Ovary (tissue), 3 donors: ENCODE results near the gene CYP4Z1.

Experiments used
- POLR2A ChIP-seq: fragments of 450-650 bp; IDR thresholded peaks from one replicate; pipeline ENCODE4 v1.6.1; 2017; ENCODE audit warnings: antibody characterized with exemption, mild to moderate bottlenecking, moderate library complexity
- TF ChIP-seq, protein P1 (sequence below), 3 donors: fragments of 450-650 bp in 2 of 3; fragments of 200-600 bp in 1 of 3; IDR thresholded peaks; one replicate each; pipeline versions ENCODE4 v1.5.1 to v1.8.0; 2016 to 2022; ENCODE audit warnings: antibody characterized with exemption in 3 of 3, mild to moderate bottlenecking in 1 of 3
- donor health status: DM: no; HTN: no; CAD: no.

DNA sequence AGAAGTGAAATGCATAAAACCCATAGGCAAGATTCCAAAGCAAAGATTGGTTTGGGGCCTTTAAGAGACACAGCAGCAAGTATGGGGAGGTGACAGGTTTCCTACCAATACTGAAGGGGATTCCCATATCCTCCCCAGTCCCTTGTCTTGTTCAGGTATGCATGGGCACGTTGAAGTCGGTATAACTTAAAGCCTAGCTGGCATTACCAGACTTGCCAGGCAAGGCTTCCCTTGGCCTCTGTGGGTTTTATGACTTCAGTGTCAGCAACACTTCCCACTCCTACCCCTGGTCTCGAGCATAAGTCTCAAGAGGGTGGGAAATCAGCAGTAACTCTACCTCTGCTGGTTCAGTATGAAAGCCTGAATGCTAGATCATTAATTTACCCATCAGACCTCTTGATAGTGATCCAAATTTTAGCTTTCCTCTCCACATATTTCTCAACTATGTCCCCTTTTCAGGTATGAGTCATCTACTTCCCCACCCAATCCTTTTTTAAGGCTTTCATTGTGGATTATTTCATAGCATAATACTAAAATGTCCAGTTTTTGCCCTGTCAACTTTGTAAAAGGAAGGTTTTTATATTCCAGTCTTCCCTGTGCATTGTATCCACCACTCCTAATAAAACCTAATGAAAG lies 36.7 kb upstream of the CYP4Z1 start:
- TF ChIP-seq POLR2A, result no peak
- TF ChIP-seq, protein P1, sequence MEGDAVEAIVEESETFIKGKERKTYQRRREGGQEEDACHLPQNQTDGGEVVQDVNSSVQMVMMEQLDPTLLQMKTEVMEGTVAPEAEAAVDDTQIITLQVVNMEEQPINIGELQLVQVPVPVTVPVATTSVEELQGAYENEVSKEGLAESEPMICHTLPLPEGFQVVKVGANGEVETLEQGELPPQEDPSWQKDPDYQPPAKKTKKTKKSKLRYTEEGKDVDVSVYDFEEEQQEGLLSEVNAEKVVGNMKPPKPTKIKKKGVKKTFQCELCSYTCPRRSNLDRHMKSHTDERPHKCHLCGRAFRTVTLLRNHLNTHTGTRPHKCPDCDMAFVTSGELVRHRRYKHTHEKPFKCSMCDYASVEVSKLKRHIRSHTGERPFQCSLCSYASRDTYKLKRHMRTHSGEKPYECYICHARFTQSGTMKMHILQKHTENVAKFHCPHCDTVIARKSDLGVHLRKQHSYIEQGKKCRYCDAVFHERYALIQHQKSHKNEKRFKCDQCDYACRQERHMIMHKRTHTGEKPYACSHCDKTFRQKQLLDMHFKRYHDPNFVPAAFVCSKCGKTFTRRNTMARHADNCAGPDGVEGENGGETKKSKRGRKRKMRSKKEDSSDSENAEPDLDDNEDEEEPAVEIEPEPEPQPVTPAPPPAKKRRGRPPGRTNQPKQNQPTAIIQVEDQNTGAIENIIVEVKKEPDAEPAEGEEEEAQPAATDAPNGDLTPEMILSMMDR (IDR thresholded peaks at IDR 0.05), result no peak
